Measurements from ENCODE around the gene ATP6AP2.

- TF ChIP-seq CTCF (optimal IDR thresholded peaks at IDR 0.05 in 1 of 3, IDR thresholded peaks at IDR 0.05 in 1 of 3, conservative IDR thresholded peaks at IDR 0.05 in 1 of 3; ENCODE audit: extremely low read depth in 1 of 3, insufficient read depth in 2 of 3, low read length in 3 of 3) (no peak), EZH2 (IDR thresholded peaks at IDR 0.05; ENCODE audit: low read length) (no peak)
Observed at GRCh38 chrX:40603446-40603845, 22.7 kb downstream of the ATP6AP2 start.
